ENCODE data around the gene NRF1. TPM values are rescaled to one million over a fixed set of nuclear protein-coding genes. Genes with fewer than 3 reads are reported as not detected.
"Not testable (repeated sequence)": the region's sequence is repeated elsewhere in the genome, so short reads cannot be mapped to it uniquely, and the experiment has no call there.

The NRF1 gene
- total RNA-seq, 1 donor from 2014 or later, result 25.6 TPM

GRCh38 chr7:129571201-129571600, 40.3 kb upstream of the NRF1 start:
- TF ChIP-seq CTCF (conservative IDR thresholded peaks at IDR 0.05), result no peak
- Mint-ChIP-seq H3K36me3 (no peaks in the 10 kb centered on the region), H3K27ac (no peak overlapping the region)

GRCh38 chr7:129572205-129572604, 39.3 kb upstream of the NRF1 start:
- Mint-ChIP-seq H3K4me1 (ENCODE audit: unreplicated experiment) (no peaks in the 10 kb centered on the region), H3K4me3 (no peak overlapping the region), H3K36me3 (no peaks in the 10 kb centered on the region), H3K27ac (no peak overlapping the region), H3K9me3 (peaks cover 2% of the 10 kb centered on the region), H3K27me3 (peaks cover 3% of the 10 kb centered on the region)
- DNase-seq (ENCODE audit: extremely low spot score, unreplicated experiment), result no peak
- no peak for TF ChIP-seq CTCF (conservative IDR thresholded peaks at IDR 0.05)

More at GRCh38 chr7:129571201-129571600, 40.3 kb upstream of the NRF1 start:
- peaks cover 6% of the 10 kb centered on the region for H3K9me3 Mint-ChIP-seq
- H3K27me3 Mint-ChIP-seq, result peaks cover 3% of the 10 kb centered on the region
- no peak for DNase-seq (ENCODE audit: extremely low spot score, unreplicated experiment)
- no peaks in the 10 kb centered on the region for H3K4me1 Mint-ChIP-seq (ENCODE audit: unreplicated experiment)
- H3K4me3 Mint-ChIP-seq, result no peak overlapping the region

GRCh38 chr7:129574487-129574886, 37.0 kb upstream of the NRF1 start:
- DNase-seq (ENCODE audit: extremely low spot score, unreplicated experiment), result no peak
- Mint-ChIP-seq H3K9me3 (peaks cover 5% of the 10 kb centered on the region), H3K4me1 (ENCODE audit: unreplicated experiment) (no peaks in the 10 kb centered on the region), H3K36me3 (no peaks in the 10 kb centered on the region), H3K27me3 (peaks cover 3% of the 10 kb centered on the region), H3K27ac (no peak overlapping the region), H3K4me3 (no peak overlapping the region)
- TF ChIP-seq CTCF (conservative IDR thresholded peaks at IDR 0.05), result no peak

GRCh38 chr7:129575699-129576098, 35.8 kb upstream of the NRF1 start:
- H3K36me3 Mint-ChIP-seq, result no peaks in the 10 kb centered on the region
- no peak overlapping the region for H3K27ac Mint-ChIP-seq
- peaks cover 7% of the 10 kb centered on the region for H3K9me3 Mint-ChIP-seq
- DNase-seq (ENCODE audit: extremely low spot score, unreplicated experiment), result no peak
- H3K27me3 Mint-ChIP-seq, result no peaks in the 10 kb centered on the region
- no peak overlapping the region for H3K4me3 Mint-ChIP-seq
- no peaks in the 10 kb centered on the region for H3K4me1 Mint-ChIP-seq (ENCODE audit: unreplicated experiment)
- no peak for TF ChIP-seq CTCF (conservative IDR thresholded peaks at IDR 0.05)

- DNase-seq (ENCODE audit: extremely low spot score, unreplicated experiment), result no peak
- no peak for TF ChIP-seq CTCF (conservative IDR thresholded peaks at IDR 0.05)
- no peaks in the 10 kb centered on the region for H3K27me3 Mint-ChIP-seq
- H3K4me3 Mint-ChIP-seq, result no peak overlapping the region
- peaks cover 7% of the 10 kb centered on the region for H3K9me3 Mint-ChIP-seq
- H3K4me1 Mint-ChIP-seq (ENCODE audit: unreplicated experiment), result no peaks in the 10 kb centered on the region
- no peak overlapping the region for H3K27ac Mint-ChIP-seq
- H3K36me3 Mint-ChIP-seq, result no peaks in the 10 kb centered on the region
Measured at GRCh38 chr7:129576138-129576537, 35.4 kb upstream of the NRF1 start.

GRCh38 chr7:129578829-129579228, 32.7 kb upstream of the NRF1 start:
- Mint-ChIP-seq H3K9me3 (peaks cover 7% of the 10 kb centered on the region), H3K36me3 (no peaks in the 10 kb centered on the region), H3K4me3 (no peak overlapping the region), H3K4me1 (ENCODE audit: unreplicated experiment) (no peaks in the 10 kb centered on the region), H3K27ac (no peak overlapping the region), H3K27me3 (no peaks in the 10 kb centered on the region)
- TF ChIP-seq CTCF (conservative IDR thresholded peaks at IDR 0.05), result no peak
- no peak for DNase-seq (ENCODE audit: extremely low spot score, unreplicated experiment)

GRCh38 chr7:129586179-129586578, 25.3 kb upstream of the NRF1 start:
- H3K27ac Mint-ChIP-seq; H3K27me3 Mint-ChIP-seq; H3K4me3 Mint-ChIP-seq; DNase-seq (ENCODE audit: extremely low spot score, unreplicated experiment); H3K4me1 Mint-ChIP-seq (ENCODE audit: unreplicated experiment): not testable (repeated sequence)
- peaks cover 12% of the 10 kb centered on the region for H3K9me3 Mint-ChIP-seq
- peaks cover 11% of the 10 kb centered on the region for H3K36me3 Mint-ChIP-seq
